PFSK-1 (cell line): Measurements from ENCODE around the gene GPR15LG.

Experiments
- FOXP2 ChIP-seq: optimal IDR thresholded peaks from 2 replicates; pipeline ENCODE3; 2011; ENCODE audit warnings: borderline replicate concordance, control low read depth, inconsistent platforms; ENCODE audit not compliant: insufficient read depth; ENCODE audit errors: extremely low read length, extremely low read depth
- POLR2AphosphoS5 ChIP-seq: IDR thresholded peaks from 2 replicates; pipeline ENCODE4 v1.6.1; 2012; ENCODE audit warnings: low read depth, mild to moderate bottlenecking, control low read depth, low read length, moderate library complexity
- REST ChIP-seq, 2 experiments: IDR thresholded peaks; 2 replicates each; pipeline versions ENCODE4 v1.6.1 to v1.8.0; 2011 to 2012; ENCODE audit warnings: low read depth in 2 of 2, low read length in 2 of 2, control low read depth in 1 of 2, inconsistent platforms in 1 of 2, mild to moderate bottlenecking in 1 of 2, moderate library complexity in 1 of 2; ENCODE audit not compliant: insufficient read depth in 1 of 2
- SIN3A ChIP-seq: IDR thresholded peaks from 2 replicates; pipeline ENCODE4 v1.6.1; 2012; ENCODE audit warnings: mild to moderate bottlenecking, low read length, moderate library complexity, borderline replicate concordance; ENCODE audit not compliant: insufficient read depth
- TAF1 ChIP-seq: IDR thresholded peaks from 2 replicates; pipeline ENCODE4 v1.6.1; 2012; ENCODE audit warnings: low read length, control low read depth, borderline replicate concordance; ENCODE audit not compliant: insufficient read depth

Gene GPR15LG

DNA sequence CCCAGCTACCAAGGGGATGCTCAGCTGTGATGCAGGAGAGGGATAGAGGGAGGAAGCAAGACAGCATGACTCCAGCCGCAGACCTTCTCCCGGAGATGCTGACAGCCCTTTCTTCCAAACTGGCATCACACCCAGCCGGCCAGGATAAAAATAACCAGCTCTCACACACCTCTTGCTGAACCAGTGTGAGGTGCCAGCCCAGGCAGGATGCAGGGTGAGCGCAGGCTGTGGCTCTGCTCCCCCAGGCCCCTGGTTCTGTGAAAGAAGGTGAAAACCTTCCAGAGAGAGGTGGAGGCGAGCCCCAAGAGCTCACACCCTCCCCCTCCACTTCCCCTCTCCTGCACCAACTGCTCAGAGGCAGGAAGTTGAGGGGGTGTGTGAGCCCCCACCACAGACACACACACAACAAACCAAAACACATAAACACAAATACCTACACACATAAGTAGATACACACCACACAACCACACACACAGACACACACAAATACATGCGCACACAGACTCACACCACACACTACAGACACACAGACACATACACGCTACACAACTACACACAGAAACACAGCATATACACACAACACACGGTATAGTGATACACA lies 4.0 kb downstream of the GPR15LG start:
- TF ChIP-seq REST (IDR thresholded peaks at IDR 0.05; ENCODE audit: insufficient read depth in 1 of 2, low read depth in 2 of 2, low read length in 2 of 2) = no peak
- TF ChIP-seq FOXP2 = no peak
- no peak for TF ChIP-seq POLR2AphosphoS5
- TF ChIP-seq SIN3A = no peak
- no peak for TF ChIP-seq TAF1

GRCh38 chr10:84178160-84178609 lies 4.6 kb downstream of the GPR15LG start:
- TF ChIP-seq REST (IDR thresholded peaks at IDR 0.05; ENCODE audit: insufficient read depth in 1 of 2, low read depth in 2 of 2, low read length in 2 of 2) = no peak
- TF ChIP-seq POLR2AphosphoS5 = no peak
- no peak for TF ChIP-seq TAF1
- no peak for TF ChIP-seq FOXP2

- TF ChIP-seq FOXP2 (no peak), POLR2AphosphoS5 (no peak), REST (IDR thresholded peaks at IDR 0.05; ENCODE audit: insufficient read depth in 1 of 2, low read depth in 2 of 2, low read length in 2 of 2) (no peak), SIN3A (no peak), TAF1 (no peak)
Measured at GRCh38 chr10:84179059-84179710, 5.6 kb downstream of the GPR15LG start.

DNA sequence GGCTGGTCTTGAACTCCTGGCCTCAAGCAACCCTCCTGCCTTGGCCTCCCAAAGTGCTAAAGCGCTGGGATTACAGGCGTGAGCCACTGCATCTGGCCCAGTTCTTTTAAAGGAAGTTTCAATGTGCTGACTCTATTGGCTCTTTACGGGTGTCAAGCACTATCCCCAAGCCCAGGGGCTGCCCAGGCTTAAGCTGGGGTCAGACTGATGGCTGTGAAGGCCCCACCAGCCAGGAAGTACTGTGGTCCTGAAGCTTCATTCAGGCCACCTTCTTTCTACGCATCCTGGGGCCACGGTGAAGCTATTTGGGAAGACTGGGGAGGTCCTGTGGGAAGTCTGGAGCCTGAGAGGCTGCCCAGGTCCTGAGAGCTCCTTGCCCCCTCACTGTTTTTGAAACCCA lies 8.0 kb downstream of the GPR15LG start:
- TF ChIP-seq FOXP2 (no peak), REST (IDR thresholded peaks at IDR 0.05; ENCODE audit: insufficient read depth in 1 of 2, low read depth in 2 of 2, low read length in 2 of 2) (no peak)

- TF ChIP-seq SIN3A (no peak), REST (IDR thresholded peaks at IDR 0.05; ENCODE audit: insufficient read depth in 1 of 2, low read depth in 2 of 2, low read length in 2 of 2) (no peak), FOXP2 (no peak), POLR2AphosphoS5 (no peak), TAF1 (no peak)
Measured at GRCh38 chr10:84184517-84184916, 10.9 kb downstream of the GPR15LG start.
